ENCODE measurements around the gene UBALD1. TPM values are rescaled to one million over a fixed set of nuclear protein-coding genes. Genes with fewer than 3 reads are reported as not detected.

Gene UBALD1
- total RNA-seq, 4 donors from 2014 or later = 2.8 to 31.1 (median 23.5) TPM; not detected in 1

DNA sequence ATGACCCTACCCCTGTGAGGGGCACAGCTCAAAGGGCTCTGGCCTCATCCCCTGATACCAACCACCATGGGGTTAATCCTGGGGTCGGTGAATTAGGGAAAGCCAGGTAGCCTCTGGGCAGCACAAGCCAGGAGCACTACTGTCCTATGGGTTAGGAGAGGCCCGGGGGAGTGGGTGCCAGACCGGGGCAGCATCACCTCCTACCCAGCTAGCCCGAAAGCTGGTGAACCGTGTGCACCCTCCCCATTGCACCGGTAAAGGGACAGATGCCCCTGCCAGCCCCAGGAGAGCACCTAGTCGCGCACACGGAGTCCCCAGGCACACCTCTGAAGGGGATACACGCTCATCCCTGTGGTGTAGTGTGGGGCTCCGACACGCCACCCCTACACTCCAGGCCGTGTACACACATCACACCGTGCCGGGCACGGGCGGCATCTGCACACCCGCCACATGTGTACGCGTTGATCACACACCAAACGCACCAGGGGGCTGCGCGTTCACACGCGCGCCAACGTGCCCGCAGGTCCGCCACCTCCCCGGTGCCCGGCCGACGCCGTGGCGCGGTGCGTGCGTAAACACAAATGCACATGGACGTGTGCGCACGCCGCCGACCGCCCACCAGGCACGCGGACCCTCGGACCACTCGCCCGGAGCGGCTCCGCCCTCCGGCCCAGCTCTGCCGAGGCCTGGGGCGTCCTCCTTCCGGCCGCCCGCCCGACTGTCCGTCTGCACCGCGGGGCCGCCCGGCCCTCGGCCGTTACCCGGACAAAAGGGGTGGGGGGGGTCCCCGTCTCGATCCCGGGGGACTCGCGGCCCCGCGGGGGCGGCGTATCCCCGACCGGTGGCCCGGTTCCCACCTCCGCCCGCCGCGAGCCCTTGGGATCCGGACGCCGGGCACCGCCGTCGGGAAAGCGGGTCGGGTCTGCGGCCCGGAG is 785 bp downstream of the UBALD1 start:
- intact Hi-C loops (cut with DNase I; ENCODE audit: low total_unique reads) = no loop called here
- H3K4me1 ChIP-seq = peaks cover 0 to 26% of the 10 kb centered on the region in 2 donors

GRCh38 chr16:4612977-4613635 is 1.6 kb downstream of the UBALD1 start:
- peaks cover 0 to 26% of the 10 kb centered on the region in 2 donors for H3K4me1 ChIP-seq
- no peak for DNase-seq
- H3K27ac ChIP-seq = peak overlapping the region; percentile 91 to 95
- H3K36me3 ChIP-seq = no peaks in the 10 kb centered on the region
- no peaks in the 10 kb centered on the region for H3K9me3 ChIP-seq
- intact Hi-C loops (cut with DNase I; ENCODE audit: low total_unique reads) = no loop called here
- peak overlapping the region; percentile 42 to 70 for H3K4me3 ChIP-seq
- TF ChIP-seq, protein P1, sequence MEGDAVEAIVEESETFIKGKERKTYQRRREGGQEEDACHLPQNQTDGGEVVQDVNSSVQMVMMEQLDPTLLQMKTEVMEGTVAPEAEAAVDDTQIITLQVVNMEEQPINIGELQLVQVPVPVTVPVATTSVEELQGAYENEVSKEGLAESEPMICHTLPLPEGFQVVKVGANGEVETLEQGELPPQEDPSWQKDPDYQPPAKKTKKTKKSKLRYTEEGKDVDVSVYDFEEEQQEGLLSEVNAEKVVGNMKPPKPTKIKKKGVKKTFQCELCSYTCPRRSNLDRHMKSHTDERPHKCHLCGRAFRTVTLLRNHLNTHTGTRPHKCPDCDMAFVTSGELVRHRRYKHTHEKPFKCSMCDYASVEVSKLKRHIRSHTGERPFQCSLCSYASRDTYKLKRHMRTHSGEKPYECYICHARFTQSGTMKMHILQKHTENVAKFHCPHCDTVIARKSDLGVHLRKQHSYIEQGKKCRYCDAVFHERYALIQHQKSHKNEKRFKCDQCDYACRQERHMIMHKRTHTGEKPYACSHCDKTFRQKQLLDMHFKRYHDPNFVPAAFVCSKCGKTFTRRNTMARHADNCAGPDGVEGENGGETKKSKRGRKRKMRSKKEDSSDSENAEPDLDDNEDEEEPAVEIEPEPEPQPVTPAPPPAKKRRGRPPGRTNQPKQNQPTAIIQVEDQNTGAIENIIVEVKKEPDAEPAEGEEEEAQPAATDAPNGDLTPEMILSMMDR (IDR thresholded peaks at IDR 0.05) = no peak
- no peak for TF ChIP-seq POLR2A (IDR thresholded peaks at IDR 0.05)
- H3K27me3 ChIP-seq = no peaks in the 10 kb centered on the region

More for the DNA sequence above, 785 bp downstream of the UBALD1 start:
- Histone ChIP-seq H3K27me3 (no peaks in the 10 kb centered on the region), H3K4me3 (peak overlapping the region; percentile 42 to 70), H3K9me3 (no peaks in the 10 kb centered on the region), H3K36me3 (no peaks in the 10 kb centered on the region), H3K27ac (peak overlapping the region; percentile 91 to 95)
- no peak for TF ChIP-seq POLR2A (IDR thresholded peaks at IDR 0.05)
- TF ChIP-seq, protein P1 (IDR thresholded peaks at IDR 0.05) = no peak
- peak in 1 of 2 donors; percentile 39 for DNase-seq

DNA sequence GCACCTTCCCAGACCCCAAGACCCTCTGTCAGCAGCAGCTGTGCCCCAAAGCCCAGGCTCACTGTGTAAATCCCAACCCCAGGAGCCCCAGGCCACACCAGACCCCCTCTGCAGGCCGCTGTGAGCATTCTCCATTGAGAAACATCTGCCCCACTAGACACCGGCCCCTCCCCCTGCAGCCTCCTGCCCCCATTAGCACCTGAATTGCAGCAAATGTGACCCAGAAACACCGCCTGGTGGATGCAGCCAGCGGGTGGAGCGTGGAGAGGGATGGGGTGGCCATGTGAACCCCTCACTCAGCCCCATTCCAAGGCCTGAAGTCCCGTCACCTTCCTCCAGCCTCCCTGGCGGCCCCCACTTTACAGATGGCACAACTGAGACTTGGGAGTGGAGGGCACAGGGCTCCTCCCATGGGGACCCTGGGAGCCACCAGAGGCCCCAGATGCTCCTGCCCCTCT is 2.2 kb downstream of the UBALD1 start:
- no peak overlapping the region for H3K4me3 ChIP-seq
- no peaks in the 10 kb centered on the region for H3K36me3 ChIP-seq
- peaks cover 0 to 26% of the 10 kb centered on the region in 2 donors for H3K4me1 ChIP-seq
- DNase-seq = no peak
- H3K9me3 ChIP-seq = no peaks in the 10 kb centered on the region
- H3K27ac ChIP-seq = no peak overlapping the region
- intact Hi-C loops (cut with DNase I; ENCODE audit: low total_unique reads) = no loop called here
- H3K27me3 ChIP-seq = no peaks in the 10 kb centered on the region
- TF ChIP-seq POLR2A (IDR thresholded peaks at IDR 0.05) = no peak
- TF ChIP-seq, protein P1 (IDR thresholded peaks at IDR 0.05) = no peak

- peaks cover 0 to 26% of the 10 kb centered on the region in 2 donors for H3K4me1 ChIP-seq
- intact Hi-C loops (cut with DNase I; ENCODE audit: low total_unique reads) = no loop called here
Observed at GRCh38 chr16:4611337-4612021, 3.2 kb downstream of the UBALD1 start.

More at GRCh38 chr16:4611337-4612021, 3.2 kb downstream of the UBALD1 start:
- no peaks in the 10 kb centered on the region for H3K36me3 ChIP-seq
- H3K27me3 ChIP-seq = no peaks in the 10 kb centered on the region
- no peak for TF ChIP-seq POLR2A (IDR thresholded peaks at IDR 0.05)
- TF ChIP-seq, protein P1 (IDR thresholded peaks at IDR 0.05) = no peak
- DNase-seq = no peak
- H3K9me3 ChIP-seq = no peaks in the 10 kb centered on the region
- H3K27ac ChIP-seq = peak overlapping the region in 1 of 2 donors; percentile 4
- no peak overlapping the region for H3K4me3 ChIP-seq
